Measurements from ENCODE around the gene OR4X1.
"Not testable (repeated sequence)": the region's sequence is repeated elsewhere in the genome, so short reads cannot be mapped to it uniquely, and the experiment has no call there.

Gene OR4X1, protein sequence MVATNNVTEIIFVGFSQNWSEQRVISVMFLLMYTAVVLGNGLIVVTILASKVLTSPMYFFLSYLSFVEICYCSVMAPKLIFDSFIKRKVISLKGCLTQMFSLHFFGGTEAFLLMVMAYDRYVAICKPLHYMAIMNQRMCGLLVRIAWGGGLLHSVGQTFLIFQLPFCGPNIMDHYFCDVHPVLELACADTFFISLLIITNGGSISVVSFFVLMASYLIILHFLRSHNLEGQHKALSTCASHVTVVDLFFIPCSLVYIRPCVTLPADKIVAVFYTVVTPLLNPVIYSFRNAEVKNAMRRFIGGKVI
- total RNA-seq: 0 to 0.11 (median 0) reads per million in 9 experiments

GRCh38 chr11:48263423-48263911, at the start of gene OR4X1:
Gene OR4X1 (plus strand): TSS chr11:48263861. CDS start chr11:48263861, 0 bp downstream.
- peaks cover 8 to 9% of the 10 kb centered on the region in 2 donors for H3K27me3 Mint-ChIP-seq
- H3K27ac Mint-ChIP-seq: peak within 1 kb of the TSS in 1 of 2 donors; percentile 17
- DNase-seq (no peak), ATAC-seq (replicated peaks) (no peak)
- peaks cover 3% of the 10 kb centered on the region for H3K36me3 Mint-ChIP-seq (ENCODE audit: insufficient read depth)
- peaks cover 0 to 2% of the 10 kb centered on the region in 2 donors for H3K4me1 Mint-ChIP-seq (ENCODE audit: low read depth in 2 of 2)
- H3K4me3 Mint-ChIP-seq: no peak within 1 kb of the TSS
- H3K9me3 Mint-ChIP-seq: no peaks in the 10 kb centered on the region

GRCh38 chr11:48216510-48216909, 47.2 kb upstream of the OR4X1 start, which contains the start of gene OR4B1:
Gene OR4B1 (plus strand): TSS chr11:48216810. CDS start chr11:48216810, 0 bp downstream.
- H3K27ac Mint-ChIP-seq: no peak within 1 kb of the TSS
- H3K27me3 Mint-ChIP-seq: peaks cover 14 to 24% of the 10 kb centered on the region in 2 donors
- no peaks in the 10 kb centered on the region for H3K36me3 Mint-ChIP-seq (ENCODE audit: insufficient read depth)
- no peaks in the 10 kb centered on the region for H3K4me1 Mint-ChIP-seq (ENCODE audit: low read depth in 2 of 2)
- H3K4me3 Mint-ChIP-seq: no peak within 1 kb of the TSS
- no peak for DNase-seq
- H3K9me3 Mint-ChIP-seq: no peaks in the 10 kb centered on the region
- ATAC-seq (replicated peaks): no peak

GRCh38 chr11:48228761-48229160, 34.9 kb upstream of the OR4X1 start:
- no peaks in the 10 kb centered on the region for H3K36me3 Mint-ChIP-seq (ENCODE audit: insufficient read depth)
- H3K9me3 Mint-ChIP-seq: peaks cover 0 to 3% of the 10 kb centered on the region in 2 donors
- H3K4me1 Mint-ChIP-seq (ENCODE audit: low read depth in 2 of 2): no peaks in the 10 kb centered on the region
- ATAC-seq (replicated peaks) (no peak), DNase-seq (no peak)
- H3K27ac Mint-ChIP-seq: no peak overlapping the region
- H3K27me3 Mint-ChIP-seq: peaks cover 26 to 29% of the 10 kb centered on the region in 2 donors
- no peak overlapping the region for H3K4me3 Mint-ChIP-seq

GRCh38 chr11:48230057-48230456, 33.6 kb upstream of the OR4X1 start:
- peaks cover 28 to 41% of the 10 kb centered on the region in 2 donors for H3K27me3 Mint-ChIP-seq
- not testable (repeated sequence) for DNase-seq; H3K9me3 Mint-ChIP-seq; H3K4me3 Mint-ChIP-seq; ATAC-seq (replicated peaks); H3K4me1 Mint-ChIP-seq (ENCODE audit: low read depth in 2 of 2); H3K36me3 Mint-ChIP-seq (ENCODE audit: insufficient read depth); H3K27ac Mint-ChIP-seq

DNA sequence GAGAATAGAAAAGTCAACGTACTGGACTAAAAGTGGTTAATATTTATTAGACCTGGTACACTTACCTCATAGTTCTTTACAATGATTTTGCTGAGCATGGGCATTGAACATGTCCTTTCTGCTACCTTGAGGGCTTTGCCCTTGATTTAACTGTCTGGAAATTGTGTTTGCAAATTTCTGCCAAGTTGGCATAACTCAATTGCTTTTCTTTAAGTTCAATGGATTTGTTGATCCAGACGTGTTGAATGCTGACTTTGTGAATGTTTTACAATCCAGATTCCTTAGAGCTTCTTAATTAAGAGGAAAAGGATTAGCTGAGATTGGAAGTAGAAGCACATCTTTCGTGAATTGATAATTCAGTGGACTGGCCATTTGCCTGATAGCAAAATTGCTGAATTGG, 25.9 kb upstream of the OR4X1 start:
- Mint-ChIP-seq H3K9me3 (peaks cover 0 to 3% of the 10 kb centered on the region in 2 donors), H3K27me3 (peaks cover 56 to 82% of the 10 kb centered on the region in 2 donors), H3K36me3 (ENCODE audit: insufficient read depth) (no peaks in the 10 kb centered on the region), H3K4me3 (no peak overlapping the region), H3K27ac (no peak overlapping the region), H3K4me1 (ENCODE audit: low read depth in 2 of 2) (peaks cover 0 to 3% of the 10 kb centered on the region in 2 donors)
- no peak for ATAC-seq (replicated peaks)
- no peak for DNase-seq

- ATAC-seq (replicated peaks) (no peak), DNase-seq (no peak)
- no peak overlapping the region for H3K4me3 Mint-ChIP-seq
- no peak overlapping the region for H3K27ac Mint-ChIP-seq
- no peaks in the 10 kb centered on the region for H3K9me3 Mint-ChIP-seq
- H3K36me3 Mint-ChIP-seq (ENCODE audit: insufficient read depth): peaks cover 2% of the 10 kb centered on the region
- no peaks in the 10 kb centered on the region for H3K4me1 Mint-ChIP-seq (ENCODE audit: low read depth in 2 of 2)
- H3K27me3 Mint-ChIP-seq: peaks cover 49 to 64% of the 10 kb centered on the region in 2 donors
Measured at GRCh38 chr11:48242501-48242900, 21.2 kb upstream of the OR4X1 start.

GRCh38 chr11:48244804-48245203, 18.9 kb upstream of the OR4X1 start, which contains the start of gene OR4X2:
Gene OR4X2 (plus strand): TSS chr11:48245104. CDS start chr11:48245104, 0 bp downstream.
- ATAC-seq (replicated peaks) (no peak), DNase-seq (no peak)
- H3K9me3 Mint-ChIP-seq: no peaks in the 10 kb centered on the region
- peaks cover 2% of the 10 kb centered on the region for H3K36me3 Mint-ChIP-seq (ENCODE audit: insufficient read depth)
- no peak within 1 kb of the TSS for H3K27ac Mint-ChIP-seq
- H3K4me3 Mint-ChIP-seq: no peak within 1 kb of the TSS
- H3K27me3 Mint-ChIP-seq: peaks cover 33 to 47% of the 10 kb centered on the region in 2 donors
- no peaks in the 10 kb centered on the region for H3K4me1 Mint-ChIP-seq (ENCODE audit: low read depth in 2 of 2)

- no peak for DNase-seq
- no peak overlapping the region for H3K4me3 Mint-ChIP-seq
- H3K9me3 Mint-ChIP-seq: no peaks in the 10 kb centered on the region
Measured at GRCh38 chr11:48248902-48249301, 14.8 kb upstream of the OR4X1 start.

DNA sequence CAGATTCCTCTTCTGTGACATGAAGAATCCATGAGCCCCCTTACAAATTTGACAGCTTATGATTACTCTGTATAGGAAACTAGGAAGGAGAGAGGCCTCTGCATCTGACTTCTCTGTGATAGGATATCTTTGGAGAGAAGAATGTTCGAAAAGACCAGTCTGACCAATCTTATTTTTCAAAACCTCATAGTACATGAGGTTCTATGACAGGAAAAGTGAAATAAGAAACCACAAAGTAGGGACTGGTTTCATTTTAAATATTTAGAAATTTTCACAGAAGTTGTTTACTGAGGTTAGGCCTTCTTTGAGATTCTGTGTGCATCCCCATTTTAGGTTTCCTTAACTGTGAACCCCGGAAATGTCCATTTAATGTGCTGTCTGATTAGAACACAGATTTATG, 2.1 kb upstream of the OR4X1 start:
- no peak overlapping the region for H3K27ac Mint-ChIP-seq
- no peaks in the 10 kb centered on the region for H3K9me3 Mint-ChIP-seq
- peaks cover 0 to 2% of the 10 kb centered on the region in 2 donors for H3K4me1 Mint-ChIP-seq (ENCODE audit: low read depth in 2 of 2)
- no peak for DNase-seq
- H3K4me3 Mint-ChIP-seq: no peak overlapping the region
- H3K36me3 Mint-ChIP-seq (ENCODE audit: insufficient read depth): no peaks in the 10 kb centered on the region
- H3K27me3 Mint-ChIP-seq: peaks cover 23 to 24% of the 10 kb centered on the region in 2 donors
- no peak for ATAC-seq (replicated peaks)

More at GRCh38 chr11:48248902-48249301, 14.8 kb upstream of the OR4X1 start:
- H3K27ac Mint-ChIP-seq: no peak overlapping the region
- H3K27me3 Mint-ChIP-seq: peaks cover 8 to 38% of the 10 kb centered on the region in 2 donors
- no peaks in the 10 kb centered on the region for H3K36me3 Mint-ChIP-seq (ENCODE audit: insufficient read depth)
- H3K4me1 Mint-ChIP-seq (ENCODE audit: low read depth in 2 of 2): no peaks in the 10 kb centered on the region
- ATAC-seq (replicated peaks): no peak

DNA sequence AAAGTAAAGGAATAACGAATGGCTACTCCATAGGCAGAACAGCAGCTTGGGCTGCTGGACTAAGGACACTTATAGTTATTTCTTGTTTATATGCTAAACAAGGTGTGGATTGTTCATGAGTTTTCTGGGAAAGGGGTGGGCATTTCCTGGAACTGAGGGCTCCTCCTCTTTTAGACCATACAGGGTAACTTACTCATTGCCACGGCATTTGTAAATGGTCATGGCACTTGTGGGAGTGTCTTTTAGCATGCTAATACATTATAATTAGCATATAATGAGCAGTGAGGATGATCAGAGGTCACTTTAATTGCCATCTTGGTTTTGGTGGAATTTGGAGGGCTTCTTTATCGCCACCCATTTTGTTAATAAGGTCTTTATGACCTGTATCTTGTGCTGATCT, 7.0 kb downstream of the OR4X1 start:
- Mint-ChIP-seq H3K9me3 (no peaks in the 10 kb centered on the region), H3K4me1 (ENCODE audit: low read depth in 2 of 2) (no peaks in the 10 kb centered on the region), H3K27me3 (peaks cover 0 to 8% of the 10 kb centered on the region in 2 donors), H3K27ac (no peak overlapping the region), H3K4me3 (no peak overlapping the region), H3K36me3 (ENCODE audit: insufficient read depth) (peaks cover 4% of the 10 kb centered on the region)
- ATAC-seq (replicated peaks): no peak
- DNase-seq: no peak

- peaks cover 4% of the 10 kb centered on the region for H3K36me3 Mint-ChIP-seq (ENCODE audit: insufficient read depth)
Measured at GRCh38 chr11:48272606-48273005, 8.9 kb downstream of the OR4X1 start.

GRCh38 chr11:48305923-48306322, 42.3 kb downstream of the OR4X1 start, which contains the start of gene OR4S1:
Gene OR4S1 (plus strand): TSS chr11:48306223. CDS start chr11:48306223, 0 bp downstream.
- no peaks in the 10 kb centered on the region for H3K36me3 Mint-ChIP-seq (ENCODE audit: insufficient read depth)
- DNase-seq: no peak
- no peak within 1 kb of the TSS for H3K4me3 Mint-ChIP-seq
- no peaks in the 10 kb centered on the region for H3K4me1 Mint-ChIP-seq (ENCODE audit: low read depth in 2 of 2)
- no peak for ATAC-seq (replicated peaks)
- no peak within 1 kb of the TSS for H3K27ac Mint-ChIP-seq
- H3K9me3 Mint-ChIP-seq: no peaks in the 10 kb centered on the region
- peaks cover 28 to 32% of the 10 kb centered on the region in 2 donors for H3K27me3 Mint-ChIP-seq

More at GRCh38 chr11:48272606-48273005, 8.9 kb downstream of the OR4X1 start:
- peaks cover 0 to 8% of the 10 kb centered on the region in 2 donors for H3K27me3 Mint-ChIP-seq
- DNase-seq: no peak
- no peaks in the 10 kb centered on the region for H3K9me3 Mint-ChIP-seq
- no peak for ATAC-seq (replicated peaks)
- no peak overlapping the region for H3K27ac Mint-ChIP-seq
- H3K4me1 Mint-ChIP-seq (ENCODE audit: low read depth in 2 of 2): no peaks in the 10 kb centered on the region
- no peak overlapping the region for H3K4me3 Mint-ChIP-seq

DNA sequence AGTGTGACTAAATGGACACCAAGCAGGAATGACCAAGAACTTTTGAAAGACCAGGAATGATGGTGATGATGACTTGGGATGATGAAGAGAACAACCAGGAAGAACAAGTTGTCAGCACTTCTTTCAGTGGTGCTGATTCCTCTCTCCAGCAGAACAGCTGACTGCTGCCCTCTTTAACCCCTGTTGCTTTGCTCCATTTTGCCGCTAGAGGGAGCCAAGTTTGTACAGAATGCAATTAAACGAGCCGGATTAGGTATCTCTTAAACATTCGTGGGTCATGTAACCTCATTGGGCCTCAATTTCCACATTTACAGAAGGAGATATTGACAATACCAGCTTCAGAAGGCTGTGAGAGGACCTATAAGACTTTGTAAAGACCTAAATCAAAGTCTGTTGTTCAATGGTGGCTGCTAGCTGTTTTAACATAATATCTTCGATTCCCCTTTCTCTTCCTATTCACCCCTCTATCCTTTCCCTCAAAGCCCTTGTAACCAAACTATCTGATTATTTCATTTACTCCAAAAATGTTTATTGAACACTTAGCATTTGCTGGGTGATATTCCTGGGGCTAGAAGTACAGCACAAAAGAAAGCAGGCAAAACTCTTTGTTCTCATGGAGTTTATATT, 44.2 kb downstream of the OR4X1 start:
- DNase-seq (peak; percentile 53 to 65 (median 55)), ATAC-seq (replicated peaks) (peak; percentile 62)
- no peak overlapping the region for H3K4me3 Mint-ChIP-seq
- no peaks in the 10 kb centered on the region for H3K4me1 Mint-ChIP-seq (ENCODE audit: low read depth in 2 of 2)
- H3K9me3 Mint-ChIP-seq: no peaks in the 10 kb centered on the region
- H3K36me3 Mint-ChIP-seq (ENCODE audit: insufficient read depth): no peaks in the 10 kb centered on the region
- H3K27me3 Mint-ChIP-seq: peaks cover 28 to 32% of the 10 kb centered on the region in 2 donors
- H3K27ac Mint-ChIP-seq: no peak overlapping the region

Data from effector memory CD8-positive, alpha-beta T cell (primary cell).